Common myeloid progenitor, CD34-positive (primary cell): ENCODE results near the gene SYPL1.

ENCODE experiments used
- CTCF ChIA-PET: fragments of 350-600 bp; sonication (Branson Sonifier 250); formaldehyde crosslinking; loops from one replicate; lab custom pipeline; 2021; ENCODE audit warnings: antibody characterized with exemption; lab: Charles Lee
- POLR2A ChIA-PET: fragments of 350-600 bp; sonication (Branson Sonifier 250); formaldehyde crosslinking; loops from one replicate; lab custom pipeline; 2021; ENCODE audit warnings: antibody characterized with exemption; lab: Charles Lee
- DNase-seq, 3 donors: peaks; one replicate each; pipeline versions ENCODE4 v3.0.0 to v3.0.0-alpha.2; 2013
- H3K27ac ChIP-seq, 2 experiments: 1 replicate in 1 of 2; 2 replicates in 1 of 2; pipeline ENCODE4 v1.7.0; 2013; ENCODE audit warnings: inconsistent platforms in 2 of 2, low read length in 2 of 2, mild to moderate bottlenecking in 2 of 2, low read depth in 1 of 2, moderate library complexity in 1 of 2; ENCODE audit not compliant: severe bottlenecking in 2 of 2, insufficient read depth in 1 of 2, poor library complexity in 1 of 2
- H3K27me3 ChIP-seq, 5 experiments: replicated peaks in 2 of 5; 1 replicate in 3 of 5; 2 replicates in 2 of 5; pipeline versions ENCODE4 v1.6.1 to v1.7.0; 2013; ENCODE audit warnings: low read length in 4 of 5, mild to moderate bottlenecking in 2 of 5, moderate library complexity in 2 of 5, inconsistent platforms in 1 of 5; ENCODE audit not compliant: insufficient read depth in 5 of 5, control insufficient read depth in 4 of 5
- H3K36me3 ChIP-seq, 4 experiments: 1 replicate in 2 of 4; 2 replicates in 2 of 4; pipeline versions ENCODE4 v1.6.1 to v1.7.0; 2013; ENCODE audit warnings: low read length in 3 of 4, control low read depth in 1 of 4, mild to moderate bottlenecking in 1 of 4; ENCODE audit not compliant: control insufficient read depth in 4 of 4, insufficient read depth in 4 of 4
- H3K4me1 ChIP-seq, 4 experiments: 1 replicate in 3 of 4; 2 replicates in 1 of 4; pipeline versions ENCODE4 v1.6.1 to v1.7.1; 2013; ENCODE audit warnings: low read length in 3 of 4, mild to moderate bottlenecking in 3 of 4, control low read depth in 1 of 4, inconsistent platforms in 1 of 4, moderate library complexity in 1 of 4; ENCODE audit not compliant: control insufficient read depth in 4 of 4, insufficient read depth in 4 of 4; ENCODE audit errors: control extremely low read depth in 1 of 4
- H3K4me3 ChIP-seq, 7 experiments: 1 replicate in 4 of 7; 2 replicates in 3 of 7; pipeline versions ENCODE4 v1.5.1 to v1.7.0; 2013; ENCODE audit warnings: mild to moderate bottlenecking in 7 of 7, low read length in 6 of 7, moderate library complexity in 6 of 7, inconsistent platforms in 2 of 7, low read depth in 2 of 7, control low read depth in 1 of 7; ENCODE audit not compliant: insufficient read depth in 4 of 7, control insufficient read depth in 1 of 7; ENCODE audit errors: extremely low read depth in 1 of 7
- H3K9me3 ChIP-seq, 5 experiments: 1 replicate in 4 of 5; 2 replicates in 1 of 5; pipeline versions ENCODE4 v1.6.1 to v1.7.1; 2013; ENCODE audit warnings: low read length in 4 of 5, mild to moderate bottlenecking in 2 of 5, inconsistent platforms in 1 of 5, low read depth in 1 of 5, moderate library complexity in 1 of 5; ENCODE audit not compliant: control insufficient read depth in 4 of 5, insufficient read depth in 2 of 5; ENCODE audit errors: control extremely low read depth in 1 of 5
- WGBS: methylation state at CpG from one replicate; pipeline ENCODE4 v1.1.5; 2013; ENCODE audit not compliant: insufficient coverage; 5-methylcytosine and 5-hydroxymethylcytosine counted together

The SYPL1 gene

GRCh38 chr7:106074257-106074656, 37.9 kb downstream of the SYPL1 start:
- peak overlapping the region; percentile 55 to 93 for H3K27ac ChIP-seq
- H3K36me3 ChIP-seq: no peaks in the 10 kb centered on the region
- H3K27me3 ChIP-seq: no peaks in the 10 kb centered on the region
- no peaks in the 10 kb centered on the region for H3K9me3 ChIP-seq
- peaks cover 42 to 89% (median 66%) of the 10 kb centered on the region in 4 experiments for H3K4me1 ChIP-seq
- WGBS: 91% methylated on average over 9 of the region's 9 CpGs
- ChIA-PET POLR2A (interaction anchor here (3.8 kb wide), 1 partner anchor 38 kb away, joined by 31 read pairs; the partner anchor contains the start of gene SYPL1), CTCF (interaction anchor here (1.1 to 8.4 kb wide), 8 partner anchors 11 to 93 kb away, joined by 3 to 56 read pairs (median 4); partner anchors contain the start of gene SYPL1)
- DNase-seq: no peak
- no peak overlapping the region for H3K4me3 ChIP-seq

GRCh38 chr7:106073701-106074100, 38.4 kb downstream of the SYPL1 start:
- POLR2A ChIA-PET: interaction anchor here (3.8 kb wide), 1 partner anchor 38 kb away, joined by 31 read pairs; the partner anchor contains the start of gene SYPL1

GRCh38 chr7:106072715-106073091, 39.4 kb downstream of the SYPL1 start:
- peak overlapping the region; percentile 89 to 93 for H3K27ac ChIP-seq
- ChIA-PET CTCF (interaction anchor here (0.9 to 8.4 kb wide), 12 partner anchors 9 to 91 kb away, joined by 3 to 56 read pairs (median 8); partner anchors contain the start of gene SYPL1), POLR2A (interaction anchor here (1.1 to 3.8 kb wide), 2 partner anchors 12 to 39 kb away, joined by 3 to 31 read pairs; partner anchors contain the start of gene SYPL1)
- no peaks in the 10 kb centered on the region for H3K27me3 ChIP-seq
- H3K9me3 ChIP-seq: no peaks in the 10 kb centered on the region
- no CpG with 5 or more reads among the region's 4 CpGs for WGBS
- H3K4me3 ChIP-seq: peak overlapping the region in 2 of 7 experiments; percentile 53 to 58
- H3K36me3 ChIP-seq: no peaks in the 10 kb centered on the region
- peaks cover 42 to 98% (median 79%) of the 10 kb centered on the region in 4 experiments for H3K4me1 ChIP-seq
- DNase-seq: no peak

More at GRCh38 chr7:106073701-106074100, 38.4 kb downstream of the SYPL1 start:
- Histone ChIP-seq H3K27me3 (no peaks in the 10 kb centered on the region), H3K4me1 (peaks cover 42 to 93% (median 72%) of the 10 kb centered on the region in 4 experiments), H3K36me3 (no peaks in the 10 kb centered on the region), H3K27ac (peak overlapping the region; percentile 55 to 93), H3K4me3 (no peak overlapping the region), H3K9me3 (no peaks in the 10 kb centered on the region)
- DNase-seq: no peak
- CTCF ChIA-PET: interaction anchor here (0.9 to 8.4 kb wide), 11 partner anchors 12 to 94 kb away, joined by 3 to 56 read pairs (median 3); partner anchors contain the start of gene SYPL1
- 80% methylated on average over 3 of the region's 3 CpGs for WGBS

GRCh38 chr7:106071999-106072714, 40.0 kb downstream of the SYPL1 start:
- WGBS: 2% methylated on average over 7 of the region's 9 CpGs
- CTCF ChIA-PET: interaction anchor here (0.9 to 8.4 kb wide), 17 partner anchors 9 to 92 kb away, joined by 3 to 56 read pairs (median 4); partner anchors contain the start of gene SYPL1
- peak overlapping the region; percentile 89 to 93 for H3K27ac ChIP-seq

GRCh38 chr7:106071356-106071998, 40.6 kb downstream of the SYPL1 start:
- peak overlapping the region in 5 of 7 experiments; percentile 27 to 65 (median 58) for H3K4me3 ChIP-seq
- ChIA-PET CTCF (interaction anchor here (0.9 to 8.4 kb wide), 15 partner anchors 10 to 93 kb away, joined by 3 to 56 read pairs (median 4); partner anchors contain the start of gene SYPL1), POLR2A (interaction anchor here (0.5 to 3.8 kb wide), 7 partner anchors 9 to 684 kb away, joined by 3 to 31 read pairs (median 3); partner anchors contain the start of gene SYPL1)
- H3K27me3 ChIP-seq: no peaks in the 10 kb centered on the region
- peaks cover 32 to 86% (median 74%) of the 10 kb centered on the region in 4 experiments for H3K4me1 ChIP-seq
- no peaks in the 10 kb centered on the region for H3K36me3 ChIP-seq
- 0% methylated on average over 2 of the region's 9 CpGs for WGBS
- peak; percentile 85 to 97 (median 93) for DNase-seq
- H3K27ac ChIP-seq: peak overlapping the region; percentile 89 to 93
- H3K9me3 ChIP-seq: no peaks in the 10 kb centered on the region

More at GRCh38 chr7:106071999-106072714, 40.0 kb downstream of the SYPL1 start:
- Histone ChIP-seq H3K4me1 (peaks cover 38 to 92% (median 78%) of the 10 kb centered on the region in 4 experiments), H3K4me3 (peak overlapping the region in 4 of 7 experiments; percentile 52 to 65 (median 61)), H3K9me3 (no peaks in the 10 kb centered on the region), H3K27me3 (no peaks in the 10 kb centered on the region), H3K36me3 (no peaks in the 10 kb centered on the region)
- DNase-seq: peak; percentile 77 to 92 (median 89)
- POLR2A ChIA-PET: interaction anchor here (0.5 to 3.8 kb wide), 5 partner anchors 8 to 685 kb away, joined by 3 to 31 read pairs (median 3); partner anchors contain the start of gene SYPL1

GRCh38 chr7:106070567-106071254, 41.4 kb downstream of the SYPL1 start:
- POLR2A ChIA-PET: interaction anchor here (0.7 to 3.8 kb wide), 6 partner anchors 10 to 840 kb away, joined by 3 to 31 read pairs (median 4); partner anchors contain the start of gene SYPL1
- no peaks in the 10 kb centered on the region for H3K9me3 ChIP-seq
- no peaks in the 10 kb centered on the region for H3K36me3 ChIP-seq
- CTCF ChIA-PET: interaction anchor here (0.9 to 8.4 kb wide), 10 partner anchors 11 to 397 kb away, joined by 3 to 56 read pairs (median 8); partner anchors contain the start of gene SYPL1
- WGBS: 58% methylated on average over 5 of the region's 8 CpGs
- H3K27ac ChIP-seq: peak overlapping the region; percentile 89 to 93
- peak in 2 of 3 donors; percentile 58 to 62 for DNase-seq
- peaks cover 26 to 82% (median 69%) of the 10 kb centered on the region in 4 experiments for H3K4me1 ChIP-seq
- H3K4me3 ChIP-seq: peak overlapping the region in 5 of 7 experiments; percentile 27 to 65 (median 58)
- H3K27me3 ChIP-seq: no peaks in the 10 kb centered on the region
